HG03432 (cell line): ENCODE data around the gene EML6.
"Not testable (repeated sequence)": the region's sequence is repeated elsewhere in the genome, so short reads cannot be mapped to it uniquely, and the experiment has no call there.

Source experiments
- ATAC-seq: cut with Tn5 transposase; IDR thresholded peaks from one replicate; pipeline ENCODE4 v1.9.1; 2021; ENCODE audit warnings: mild to moderate bottlenecking, moderate library complexity; ENCODE audit not compliant: unreplicated experiment

Gene EML6

DNA sequence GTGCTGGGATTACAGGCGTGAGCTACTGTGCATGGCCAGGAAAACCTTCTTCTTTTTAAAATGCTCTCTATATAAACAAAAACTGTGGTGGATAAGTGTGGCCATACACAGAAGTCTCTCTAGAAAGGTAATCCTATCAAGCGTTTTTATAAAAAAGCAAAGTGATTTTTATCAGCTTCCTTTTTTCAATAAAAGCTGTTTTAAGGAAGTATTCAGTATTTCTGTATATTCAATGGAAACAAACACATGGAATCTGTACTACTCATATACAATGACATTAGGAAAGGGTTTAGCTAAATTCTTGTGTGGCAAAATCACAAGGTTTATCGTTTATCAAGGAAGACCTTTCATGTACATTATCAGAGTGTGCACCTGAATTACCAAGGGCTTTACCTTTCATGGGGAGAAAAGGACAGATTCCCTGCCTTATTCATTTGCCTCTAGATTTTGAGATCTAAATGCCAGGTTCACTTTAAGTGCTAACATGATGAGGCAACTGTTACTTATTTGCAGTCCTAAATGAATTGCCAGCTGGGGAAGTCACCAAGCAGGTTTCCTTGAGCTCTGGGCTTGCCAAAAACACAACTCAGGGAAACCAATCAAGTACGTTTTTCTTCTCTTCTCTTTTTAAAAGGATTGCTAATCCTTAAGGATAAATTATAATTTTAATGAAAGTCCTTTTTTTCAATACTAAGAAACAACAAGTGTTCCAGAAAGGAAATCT lies 256.0 kb downstream of the EML6 start:
- ATAC-seq: no peak

DNA sequence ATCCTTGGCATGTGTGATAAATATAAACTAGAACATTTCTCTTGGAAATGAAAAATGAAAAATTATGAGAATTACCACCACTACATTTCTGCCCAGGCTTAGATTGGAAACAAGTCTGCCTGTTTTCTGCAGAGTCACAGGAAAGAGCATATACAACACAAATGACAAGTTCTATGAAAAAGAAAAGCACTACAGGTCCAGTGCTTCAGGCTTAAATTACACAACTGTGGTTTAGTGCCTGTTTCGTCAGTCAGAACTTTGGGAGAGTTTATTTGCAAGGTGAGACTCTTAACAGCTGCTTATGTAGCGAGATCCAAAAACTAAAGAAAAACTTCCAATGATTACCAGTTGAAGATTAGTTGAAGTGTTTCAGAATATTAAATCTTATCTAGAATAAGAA lies 257.9 kb downstream of the EML6 start:
- no peak for ATAC-seq

GRCh38 chr2:54983345-54984220 lies 260.1 kb downstream of the EML6 start:
- no peak for ATAC-seq

DNA sequence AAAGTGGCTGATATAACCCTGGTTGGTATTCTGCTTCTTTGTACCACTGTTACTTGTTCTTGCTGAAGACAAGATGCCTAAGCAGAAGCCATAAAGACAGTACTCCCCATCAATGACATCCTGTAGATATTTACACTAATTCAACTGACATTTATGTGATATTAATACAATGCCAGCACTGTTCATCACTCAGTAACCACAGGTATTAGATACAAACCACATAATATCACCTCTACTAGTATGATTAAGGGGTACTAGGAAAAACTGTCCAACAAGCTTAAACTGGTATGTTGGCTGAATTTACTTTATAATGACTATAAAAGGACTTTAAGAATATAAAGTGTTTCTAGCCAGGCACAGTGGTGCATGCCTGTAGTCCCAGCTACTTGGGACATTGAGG lies 261.0 kb downstream of the EML6 start:
- ATAC-seq: no peak

GRCh38 chr2:54986264-54986663 lies 262.8 kb downstream of the EML6 start:
- no peak for ATAC-seq

DNA sequence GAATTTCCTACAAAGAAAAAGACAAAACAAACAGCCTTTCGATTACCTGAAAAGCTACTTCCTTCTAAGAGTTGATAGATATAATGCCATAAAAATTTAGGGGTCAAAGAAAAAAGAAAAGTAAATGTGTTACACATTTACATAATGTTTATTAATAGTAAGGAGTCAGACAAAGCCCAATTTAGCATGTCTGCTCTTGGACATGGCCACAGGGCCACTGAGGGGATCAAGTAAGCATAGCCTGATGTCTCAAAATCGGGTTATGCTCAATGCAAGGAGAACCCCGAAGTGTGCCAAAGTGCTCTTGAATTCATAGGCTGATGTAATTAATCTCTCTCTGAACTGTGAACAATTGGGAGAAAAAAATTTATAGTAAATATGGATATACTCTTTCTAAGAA lies 265.1 kb downstream of the EML6 start:
- no peak for ATAC-seq

- ATAC-seq: not testable (repeated sequence)
These were observed 267.2 kb downstream of the EML6 start for GRCh38 chr2:54990694-54991093.

GRCh38 chr2:54995553-54995952 lies 272.1 kb downstream of the EML6 start:
- peak; percentile 59 for ATAC-seq

DNA sequence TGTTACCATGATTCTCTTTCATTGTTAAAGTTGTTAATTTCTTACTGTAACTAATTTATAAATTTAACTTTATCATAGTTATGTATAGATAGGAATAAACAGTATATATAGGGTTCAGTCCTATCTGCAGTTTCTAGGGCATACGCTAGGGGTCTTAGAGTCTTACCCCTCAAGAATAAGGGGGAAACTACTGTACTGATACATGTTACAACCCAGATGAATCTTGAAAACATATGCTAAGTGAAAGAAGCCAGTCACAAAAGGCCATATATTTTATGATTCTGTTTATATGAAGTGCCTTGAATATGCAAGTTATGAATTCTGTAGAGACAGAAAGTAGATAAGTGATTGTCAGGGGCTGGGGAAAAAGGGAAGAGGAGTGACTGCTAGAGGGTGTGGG lies 274.4 kb downstream of the EML6 start:
- no peak for ATAC-seq

DNA sequence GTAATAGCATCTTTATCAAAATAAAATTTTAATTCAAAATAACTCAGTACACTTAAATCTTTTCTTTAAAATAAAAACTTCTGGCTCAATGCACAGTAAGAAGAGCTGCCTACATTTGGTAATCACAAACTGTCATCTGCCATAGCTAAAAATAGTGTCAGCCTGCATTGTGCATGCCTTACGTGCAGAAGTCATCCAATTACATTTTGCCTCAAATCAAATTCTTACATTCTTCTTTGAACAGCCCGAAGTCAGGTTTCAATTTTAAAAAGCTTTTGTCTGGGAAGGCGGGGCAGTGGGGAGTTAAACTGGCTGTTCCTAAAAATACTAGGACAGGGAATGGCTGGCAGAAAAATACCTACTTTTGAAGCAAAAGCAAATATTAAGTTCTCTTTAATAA lies 275.7 kb downstream of the EML6 start:
- peak; percentile 65 for ATAC-seq

GRCh38 chr2:55000341-55000740 lies 276.9 kb downstream of the EML6 start:
- ATAC-seq: no peak

GRCh38 chr2:55001716-55002115 lies 278.3 kb downstream of the EML6 start:
- ATAC-seq: no peak

- ATAC-seq: no peak
These were observed 280.5 kb downstream of the EML6 start for GRCh38 chr2:55003706-55004639.

- no peak for ATAC-seq
These were observed 282.8 kb downstream of the EML6 start for GRCh38 chr2:55006306-55006705.

GRCh38 chr2:55009277-55010060 lies 286.0 kb downstream of the EML6 start:
- ATAC-seq: peak; percentile 15

- peak; percentile 91 for ATAC-seq
These were observed 286.7 kb downstream of the EML6 start for GRCh38 chr2:55010149-55010591.

GRCh38 chr2:55010915-55011314 lies 287.5 kb downstream of the EML6 start:
- peak; percentile 30 for ATAC-seq

DNA sequence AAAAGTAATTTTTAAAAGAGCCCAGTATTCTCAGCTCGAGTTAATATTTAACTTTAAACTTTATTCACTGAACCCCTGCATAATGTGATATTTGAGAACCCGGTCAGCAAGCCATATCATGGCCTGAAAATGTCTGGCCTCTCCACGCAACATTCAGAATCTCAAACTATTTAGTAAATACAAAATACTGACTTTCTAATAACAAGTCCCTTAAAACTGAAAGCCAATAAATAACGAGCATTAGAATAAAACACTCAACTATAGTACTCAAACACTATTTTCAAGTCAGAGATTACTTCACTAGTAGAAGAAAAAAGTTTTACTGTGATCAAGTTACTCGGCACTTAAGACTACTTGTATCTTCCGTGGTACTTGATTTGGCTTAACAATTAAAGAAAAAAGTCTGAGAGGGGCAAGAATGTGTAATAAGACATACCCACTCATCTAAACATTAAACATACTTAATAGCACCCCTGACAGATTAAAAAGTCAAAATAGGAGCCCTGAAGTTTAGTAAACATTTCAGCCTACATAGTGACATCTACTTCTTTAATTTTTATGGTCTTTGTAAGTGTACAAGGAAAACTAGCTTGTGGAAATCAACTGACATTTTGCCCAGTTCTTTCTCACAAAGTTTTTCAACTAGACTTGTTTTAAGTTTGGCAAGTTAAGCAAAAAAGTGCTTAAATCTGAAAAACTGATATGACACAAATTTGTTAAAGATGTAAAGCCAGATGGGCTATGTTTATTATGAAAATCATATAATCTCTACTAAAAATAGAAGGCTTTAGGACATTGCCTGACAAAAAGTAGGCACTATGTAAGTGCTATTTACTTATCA lies 288.6 kb downstream of the EML6 start:
- no peak for ATAC-seq
